ENCODE data around the gene CBR3.

The CBR3 gene

GRCh38 chr21:36156339-36156814 is 21.5 kb downstream of the CBR3 start:
- DNase-seq: peak; percentile 100

DNA sequence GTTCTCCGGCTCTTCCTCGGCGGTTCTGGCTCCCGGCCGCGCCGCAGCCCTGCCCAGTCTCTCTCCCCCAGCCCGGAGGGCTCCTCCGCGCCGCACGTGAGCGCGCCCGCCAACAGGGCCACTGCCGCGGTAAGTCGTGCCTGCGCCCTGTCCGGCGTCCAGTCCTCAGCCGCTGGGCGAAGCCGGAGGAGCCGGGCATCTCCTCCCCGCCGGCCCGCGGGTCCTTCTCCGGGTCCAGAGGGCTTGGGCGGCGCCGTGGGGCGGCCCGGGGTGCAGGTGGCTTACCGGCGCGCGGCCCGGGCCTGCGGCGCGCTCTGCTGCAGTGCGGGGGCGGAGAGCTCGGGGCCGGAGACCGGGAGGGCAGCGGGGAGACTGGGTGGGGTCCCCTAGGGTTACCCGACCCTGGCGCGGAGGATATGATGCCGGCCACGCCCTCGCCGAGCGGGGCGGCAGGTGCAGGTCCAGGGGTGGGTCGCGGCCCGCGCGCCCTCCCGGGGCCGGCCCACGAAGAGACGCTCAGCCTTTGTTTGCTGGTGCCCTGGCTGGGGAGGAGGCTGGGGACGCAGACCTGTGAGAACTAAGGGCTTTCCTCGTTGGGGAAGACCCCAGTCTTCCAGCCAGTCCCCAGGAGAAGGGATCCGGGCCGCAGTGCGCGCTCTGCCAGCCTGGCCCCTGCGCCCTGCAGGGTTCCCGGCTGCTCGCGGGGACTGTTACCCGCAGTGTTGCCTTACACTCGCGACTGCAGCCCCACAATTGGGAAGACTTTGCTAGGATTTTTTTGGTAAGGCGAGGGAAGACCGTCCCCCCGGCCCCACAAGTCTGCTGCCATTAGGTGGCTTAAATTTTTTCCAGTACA is 22.2 kb downstream of the CBR3 start, which contains the start of gene DOP1B:
Gene DOP1B, plus strand, starts transcription at position 10 of the 856 bp plus-strand sequence. CDS start 7,910 bp downstream, outside the sequence.
- peak in 3 of 4 experiments; percentile 52 to 64 (median 57) for DNase-seq

DNA sequence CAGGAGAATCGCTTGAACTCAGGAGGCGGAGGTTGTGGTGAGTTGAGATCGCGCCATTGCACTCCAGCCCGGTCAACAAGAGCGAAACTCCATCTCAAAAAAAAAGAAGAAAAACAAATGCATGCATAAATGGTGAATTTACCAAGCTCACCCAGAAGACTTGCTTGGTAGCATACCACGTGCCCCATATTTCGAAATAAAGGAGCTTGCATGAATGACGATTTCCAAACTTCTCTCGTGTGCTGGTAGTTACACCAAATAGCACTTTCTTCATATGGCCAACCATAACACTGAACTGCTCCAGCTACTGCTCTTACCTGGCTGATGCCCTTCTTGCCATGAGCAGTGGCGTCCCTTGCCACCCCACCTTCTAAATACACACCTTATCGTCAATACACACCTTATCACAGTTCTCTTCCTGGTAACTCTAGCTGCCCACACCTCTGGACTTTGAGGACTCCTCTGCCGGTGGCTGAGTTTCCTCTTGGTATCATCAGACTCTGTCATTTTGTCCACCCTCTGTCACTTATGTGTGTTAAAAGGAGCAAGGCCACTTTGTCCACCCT is 24.6 kb downstream of the CBR3 start:
- peak; percentile 75 to 94 (median 86) for DNase-seq

GRCh38 chr21:36160850-36161178 is 25.9 kb downstream of the CBR3 start:
- no peak for DNase-seq

DNA sequence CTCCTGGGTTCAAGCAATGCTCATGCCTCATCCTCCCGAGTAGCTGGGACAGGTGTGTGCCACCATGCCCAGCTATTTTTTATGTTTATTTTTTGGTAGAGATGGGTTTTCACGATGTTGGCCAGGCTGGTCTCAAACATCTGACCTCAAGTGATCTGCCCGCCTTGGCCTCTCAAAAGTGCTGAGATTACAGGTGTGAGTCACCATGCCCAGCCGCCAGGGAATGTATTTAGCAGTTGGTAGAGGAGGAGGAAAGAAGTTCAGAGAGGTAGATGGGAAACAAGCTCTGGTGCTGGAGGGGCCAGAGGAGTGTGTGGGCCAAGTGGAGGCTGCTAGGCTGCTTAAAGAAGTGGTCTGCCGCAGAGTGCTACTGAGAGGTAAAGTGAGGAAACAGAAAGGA is 27.8 kb downstream of the CBR3 start:
- no peak for DNase-seq

DNA sequence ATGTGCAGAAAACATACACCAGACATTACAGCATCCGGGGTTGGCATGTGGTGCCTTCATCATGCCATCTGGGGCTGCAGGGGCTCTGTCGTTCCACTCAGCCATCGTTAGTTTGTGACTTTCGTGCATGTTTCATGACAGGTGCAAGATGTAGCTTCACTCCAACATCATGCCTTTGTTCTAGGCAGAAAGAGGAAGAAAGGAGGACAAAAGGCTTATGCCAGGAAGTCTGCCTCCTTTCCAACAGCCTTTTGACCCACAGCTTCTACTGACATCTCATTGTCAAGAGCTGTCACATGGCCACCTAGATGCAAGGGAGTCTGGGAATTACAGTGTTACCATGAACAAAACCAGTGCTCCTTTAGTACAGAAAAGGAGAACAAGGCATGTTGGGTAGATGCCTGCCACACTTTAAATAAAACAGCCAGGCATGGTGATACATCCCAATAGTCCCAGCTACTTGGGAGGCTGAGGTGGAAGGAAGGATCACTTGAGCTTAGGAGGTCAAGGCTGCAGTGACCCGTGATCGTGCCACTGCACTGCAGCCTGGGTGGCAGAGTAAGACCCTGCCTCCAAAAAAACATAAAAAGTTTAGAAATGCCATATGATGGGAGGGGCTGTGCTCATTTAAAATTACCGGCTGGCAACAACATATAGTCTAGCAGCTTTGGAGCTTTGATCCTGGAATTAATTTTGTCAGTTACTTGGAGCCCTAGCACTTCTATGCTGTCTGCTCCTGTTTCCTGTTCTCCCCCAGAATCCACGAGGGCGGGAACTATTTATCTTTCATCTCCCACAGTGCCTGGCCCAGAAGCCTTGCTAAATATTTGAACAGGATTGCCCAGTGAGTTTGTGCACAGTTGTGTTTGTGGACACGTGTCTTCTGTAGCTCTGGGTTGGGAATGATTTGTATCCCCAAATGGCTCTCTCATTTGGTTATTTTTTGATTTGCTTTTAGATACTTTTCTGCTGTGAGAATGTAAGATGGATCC is 29.2 kb downstream of the CBR3 start:
- peak in 3 of 4 experiments; percentile 46 to 61 (median 46) for DNase-seq

DNA sequence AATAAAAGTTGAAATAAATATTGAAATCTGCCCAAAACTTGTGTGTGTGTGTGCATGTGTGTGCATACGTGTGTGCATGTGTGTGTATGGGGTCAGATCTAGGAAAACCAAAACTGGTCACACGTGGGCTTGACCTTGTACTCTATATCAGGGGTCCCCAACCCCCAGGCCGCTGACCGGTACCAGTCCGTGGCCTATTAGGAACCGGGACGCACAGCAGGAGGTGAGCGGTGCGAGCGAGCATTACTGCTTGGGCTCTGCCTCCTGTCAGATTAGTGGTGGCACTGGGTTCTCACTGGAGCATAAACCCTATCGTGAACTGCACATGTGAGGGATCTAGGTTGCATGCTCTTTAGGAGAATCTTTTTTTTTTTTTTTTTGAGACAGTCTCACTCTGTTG is 30.5 kb downstream of the CBR3 start:
- no peak for DNase-seq

GRCh38 chr21:36166705-36167104 is 31.8 kb downstream of the CBR3 start:
- DNase-seq: no peak

- DNase-seq: peak in 1 of 4 experiments; percentile 21
Measured at GRCh38 chr21:36167541-36167940, 32.7 kb downstream of the CBR3 start.

GRCh38 chr21:36169470-36170128 is 34.7 kb downstream of the CBR3 start:
- peak; percentile 52 to 89 (median 70) for DNase-seq

DNA sequence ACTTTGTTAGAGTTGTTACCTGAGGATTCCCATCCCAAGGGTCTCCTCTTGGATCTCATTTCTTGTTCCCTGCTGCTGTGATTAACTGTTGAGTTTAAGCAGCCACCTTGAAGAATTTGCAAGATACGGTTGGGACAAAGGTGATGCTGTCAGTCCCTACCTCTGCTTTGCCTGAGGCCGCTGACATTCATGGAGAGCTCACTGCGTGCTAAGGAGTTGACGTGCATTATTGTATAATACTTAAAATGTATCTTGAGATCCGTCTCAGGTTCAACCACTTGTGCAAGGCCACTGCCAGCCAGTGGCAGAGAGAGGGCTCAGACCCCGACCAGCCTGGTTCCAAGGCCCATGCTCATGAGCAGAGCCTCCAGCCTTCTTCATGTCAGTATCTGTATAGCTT is 35.9 kb downstream of the CBR3 start:
- no peak for DNase-seq

- peak; percentile 72 to 88 (median 80) for DNase-seq
Measured at GRCh38 chr21:36171336-36171735, 36.5 kb downstream of the CBR3 start.

DNA sequence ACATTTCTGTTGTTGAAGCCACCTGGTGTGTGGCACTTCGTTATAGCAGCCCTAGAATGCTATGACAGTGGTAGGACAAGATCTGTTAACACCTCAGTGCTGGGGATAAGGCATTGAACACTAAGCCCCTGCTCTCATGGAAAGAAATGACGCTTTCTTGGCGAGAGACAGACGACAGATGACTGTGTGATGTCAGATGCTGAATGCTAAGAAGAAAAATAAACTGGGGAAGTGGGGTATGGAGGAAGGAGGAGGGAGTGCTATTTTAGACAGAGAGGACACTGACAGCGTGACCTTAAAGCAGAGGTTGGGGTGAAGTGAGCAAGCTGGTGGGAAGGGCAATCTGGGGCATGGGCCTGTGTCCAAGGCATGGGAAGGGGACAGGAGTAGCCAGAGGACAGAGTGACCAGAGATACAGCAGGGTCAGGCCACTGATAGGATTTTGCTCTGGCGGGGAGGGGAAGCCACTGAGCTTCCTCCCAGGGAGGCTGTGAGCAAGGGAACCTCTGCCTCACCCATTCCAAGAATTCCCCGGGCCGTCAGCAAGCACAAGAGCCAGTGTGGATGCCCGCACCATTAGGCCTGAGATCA is 37.0 kb downstream of the CBR3 start:
- peak; percentile 63 to 86 (median 78) for DNase-seq

DNA sequence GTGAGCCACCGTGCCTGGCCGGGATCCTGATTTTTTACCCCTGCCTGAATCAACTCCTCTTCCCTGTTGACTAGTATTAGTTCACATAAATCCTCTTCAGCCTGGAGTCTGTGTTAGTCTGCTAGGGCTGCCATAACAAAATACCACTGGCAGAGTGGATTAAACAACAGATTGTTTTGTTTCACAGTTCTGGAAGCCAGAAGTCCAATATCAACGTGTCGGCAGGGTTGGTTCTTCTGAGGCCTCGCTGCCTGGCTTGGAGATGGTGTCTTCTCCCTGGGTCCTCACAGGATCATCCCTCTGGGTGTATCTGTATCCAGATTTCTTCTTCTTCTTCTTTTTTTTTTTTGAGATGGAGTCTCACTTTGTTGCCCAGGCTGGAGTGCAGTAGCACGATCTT is 39.9 kb downstream of the CBR3 start:
- DNase-seq: no peak

GRCh38 chr21:36175771-36176565 is 41.1 kb downstream of the CBR3 start:
- DNase-seq: no peak

GRCh38 chr21:36178349-36178748 is 43.5 kb downstream of the CBR3 start:
- peak; percentile 67 to 89 (median 85) for DNase-seq

DNA sequence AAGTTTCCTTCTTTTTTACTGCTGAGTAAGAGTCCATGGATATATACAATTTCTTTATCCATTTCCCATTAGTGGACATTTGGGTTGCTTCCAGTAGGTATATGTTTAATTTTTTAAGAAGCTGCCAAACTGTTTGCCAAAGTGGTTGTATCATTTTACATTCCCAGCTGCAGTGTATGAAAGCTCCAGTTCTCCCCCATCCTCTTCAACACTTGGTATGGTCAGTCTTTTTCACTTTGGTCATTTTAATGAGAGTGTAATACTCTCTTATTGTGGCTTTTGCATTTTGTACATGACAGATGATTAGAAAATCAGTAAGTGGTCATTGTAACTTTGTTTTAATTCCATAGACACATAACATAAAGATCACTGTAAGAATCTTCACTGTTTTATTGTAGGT is 44.3 kb downstream of the CBR3 start:
- DNase-seq: no peak

GRCh38 chr21:36180963-36181362 is 46.1 kb downstream of the CBR3 start:
- no peak for DNase-seq

DNA sequence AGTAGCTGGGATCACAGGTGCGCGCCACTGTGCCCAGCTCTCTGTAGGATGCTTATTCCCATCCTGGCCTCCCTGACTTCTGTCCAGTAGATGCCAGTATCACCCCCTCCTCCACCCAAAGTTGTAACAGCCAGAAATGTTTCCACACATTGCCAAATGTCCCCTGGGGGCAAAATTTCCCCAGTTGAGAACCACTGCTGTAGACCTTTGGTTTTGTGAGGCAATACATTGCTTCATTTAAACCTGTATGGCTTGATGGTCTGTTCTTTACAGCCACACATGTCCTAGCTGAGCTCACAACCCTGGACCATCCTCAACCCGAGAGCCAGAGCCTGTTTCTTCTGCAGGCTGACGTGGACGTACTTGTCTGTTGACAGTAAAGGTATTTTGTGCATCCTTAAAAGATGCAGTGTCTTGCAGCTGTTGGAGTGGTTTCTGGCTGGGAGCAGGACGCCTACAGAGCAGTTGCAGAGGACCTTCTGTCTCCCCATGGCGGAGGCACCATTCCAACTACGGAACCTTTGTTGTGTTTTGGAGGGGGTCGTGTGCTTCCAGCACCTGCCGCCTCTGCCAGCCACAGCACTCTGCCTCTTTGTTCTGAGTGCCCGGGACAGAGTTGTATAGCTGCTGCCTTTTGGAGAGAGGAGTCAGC is 48.4 kb downstream of the CBR3 start:
- DNase-seq: no peak

DNA sequence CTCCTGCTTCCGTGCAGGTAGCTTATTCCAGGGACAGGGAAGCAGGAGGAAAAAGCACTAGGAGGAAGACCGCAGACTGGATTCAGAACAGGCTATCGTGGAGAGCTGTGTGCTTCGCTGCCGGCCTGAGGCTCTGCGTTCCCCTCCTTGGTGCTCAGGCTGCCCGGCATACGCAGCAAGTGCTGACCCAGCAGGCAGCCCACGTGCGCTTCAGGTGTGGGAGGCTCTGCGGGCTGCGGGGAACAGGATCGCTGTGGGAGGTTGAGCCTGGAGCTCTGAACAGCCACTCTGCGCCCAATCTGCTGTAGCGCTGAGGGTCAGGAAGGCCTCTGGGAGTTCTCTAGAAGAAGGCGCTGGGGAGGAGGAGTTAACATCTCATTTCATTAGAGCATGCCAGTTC is 49.7 kb downstream of the CBR3 start:
- DNase-seq: no peak
